ENCODE measurements around the gene DCBLD1. TPM values are rescaled to one million over a fixed set of nuclear protein-coding genes. Genes with fewer than 3 reads are reported as not detected.

Gene DCBLD1
- total and polyA plus RNA-seq, 7 donors, result 2.0 to 9.0 (median 4.0) TPM

DNA sequence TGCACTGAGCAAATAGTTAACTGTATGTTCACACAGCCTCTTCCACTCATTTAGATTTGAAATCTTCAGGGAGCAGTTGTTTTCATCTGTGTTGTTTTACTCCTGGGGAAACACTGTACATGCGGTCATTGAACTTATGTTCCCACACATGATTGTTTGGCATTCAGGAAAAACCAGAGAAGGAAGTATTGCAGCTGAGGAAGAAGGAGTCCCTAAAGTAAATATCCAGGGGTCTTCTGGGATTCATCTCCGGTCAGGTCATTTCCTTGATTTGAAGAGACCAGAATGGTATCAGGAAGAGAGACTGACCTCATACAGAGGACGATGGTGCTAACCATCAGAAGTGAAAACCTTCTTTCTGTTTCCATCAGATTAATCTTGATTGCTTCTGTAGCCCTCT is 52.5 kb downstream of the DCBLD1 start:
- Histone ChIP-seq H3K4me1 (no peaks in the 10 kb centered on the region), H3K36me3 (ENCODE audit: insufficient read depth in 1 of 2, low read depth in 1 of 2) (peaks cover 0 to 34% of the 10 kb centered on the region in 2 donors), H3K9me3 (no peaks in the 10 kb centered on the region), H3K27me3 (ENCODE audit: insufficient read depth in 3 of 3, low read length in 2 of 3) (no peaks in the 10 kb centered on the region), H3K27ac (no peak overlapping the region), H3K4me3 (no peak overlapping the region)
- 63 to 78% (median 67%) methylated on average over 3 of the region's 3 CpGs for WGBS, 3 donors
- intact Hi-C loops (cut with DNase I), result no loop called here
- TF ChIP-seq, protein P1, sequence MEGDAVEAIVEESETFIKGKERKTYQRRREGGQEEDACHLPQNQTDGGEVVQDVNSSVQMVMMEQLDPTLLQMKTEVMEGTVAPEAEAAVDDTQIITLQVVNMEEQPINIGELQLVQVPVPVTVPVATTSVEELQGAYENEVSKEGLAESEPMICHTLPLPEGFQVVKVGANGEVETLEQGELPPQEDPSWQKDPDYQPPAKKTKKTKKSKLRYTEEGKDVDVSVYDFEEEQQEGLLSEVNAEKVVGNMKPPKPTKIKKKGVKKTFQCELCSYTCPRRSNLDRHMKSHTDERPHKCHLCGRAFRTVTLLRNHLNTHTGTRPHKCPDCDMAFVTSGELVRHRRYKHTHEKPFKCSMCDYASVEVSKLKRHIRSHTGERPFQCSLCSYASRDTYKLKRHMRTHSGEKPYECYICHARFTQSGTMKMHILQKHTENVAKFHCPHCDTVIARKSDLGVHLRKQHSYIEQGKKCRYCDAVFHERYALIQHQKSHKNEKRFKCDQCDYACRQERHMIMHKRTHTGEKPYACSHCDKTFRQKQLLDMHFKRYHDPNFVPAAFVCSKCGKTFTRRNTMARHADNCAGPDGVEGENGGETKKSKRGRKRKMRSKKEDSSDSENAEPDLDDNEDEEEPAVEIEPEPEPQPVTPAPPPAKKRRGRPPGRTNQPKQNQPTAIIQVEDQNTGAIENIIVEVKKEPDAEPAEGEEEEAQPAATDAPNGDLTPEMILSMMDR (IDR thresholded peaks at IDR 0.05), result no peak
- no peak for ATAC-seq
- no peak for DNase-seq

DNA sequence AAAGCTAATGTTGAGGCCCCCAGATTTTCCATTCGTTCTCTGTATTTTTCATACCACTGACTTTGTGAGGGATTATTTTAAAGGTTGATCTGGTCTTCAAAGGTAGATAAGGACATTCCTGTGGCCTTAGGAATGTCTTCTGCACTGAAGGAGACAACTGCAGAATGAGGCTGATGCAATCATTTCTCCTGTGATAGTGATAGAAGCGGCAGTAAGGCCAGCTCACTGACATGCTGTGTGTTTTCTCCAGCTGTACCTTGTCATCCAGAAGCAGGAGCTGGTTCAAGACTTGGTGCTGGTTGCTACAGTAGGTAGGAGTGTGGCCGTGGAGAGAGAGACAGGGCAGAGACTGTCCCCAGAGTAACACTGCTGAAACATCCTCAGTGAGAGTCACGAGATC is 53.8 kb downstream of the DCBLD1 start:
- no peaks in the 10 kb centered on the region for H3K27me3 ChIP-seq (ENCODE audit: insufficient read depth in 3 of 3, low read length in 2 of 3)
- intact Hi-C loops (cut with DNase I), result no loop called here
- H3K36me3 ChIP-seq (ENCODE audit: insufficient read depth in 1 of 2, low read depth in 1 of 2), result peaks cover 0 to 47% of the 10 kb centered on the region in 2 donors
- ATAC-seq (no peak), DNase-seq (no peak)
- H3K27ac ChIP-seq, result no peak overlapping the region
- TF ChIP-seq, protein P1 (IDR thresholded peaks at IDR 0.05), result no peak
- H3K4me1 ChIP-seq, result no peaks in the 10 kb centered on the region
- H3K9me3 ChIP-seq, result no peaks in the 10 kb centered on the region
- WGBS, 3 donors, result 90 to 91% (median 90%) methylated on average over 4 of the region's 4 CpGs
- H3K4me3 ChIP-seq, result no peak overlapping the region

DNA sequence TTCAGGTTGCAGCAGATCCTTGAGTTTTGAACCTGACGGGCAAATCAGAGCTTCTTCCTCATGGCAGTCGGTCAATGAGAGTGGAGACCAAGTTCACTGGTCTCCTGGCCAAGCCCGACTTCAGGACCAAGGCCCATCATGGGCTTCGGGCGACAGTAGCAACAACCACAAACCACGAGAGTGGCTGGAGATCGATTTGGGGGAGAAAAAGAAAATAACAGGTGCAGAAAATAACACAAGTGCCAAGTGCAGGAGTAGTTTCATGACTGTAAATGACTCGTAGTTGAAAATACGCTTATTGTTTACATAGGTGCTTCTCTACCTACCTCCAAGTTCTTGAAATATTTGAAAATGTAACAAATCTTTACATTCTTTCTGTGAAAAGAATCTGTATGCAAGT is 56.1 kb downstream of the DCBLD1 start:
- intact Hi-C loops (cut with DNase I), result no loop called here
- 81 to 90% (median 83%) methylated on average over 9 of the region's 9 CpGs for WGBS, 3 donors

DNA sequence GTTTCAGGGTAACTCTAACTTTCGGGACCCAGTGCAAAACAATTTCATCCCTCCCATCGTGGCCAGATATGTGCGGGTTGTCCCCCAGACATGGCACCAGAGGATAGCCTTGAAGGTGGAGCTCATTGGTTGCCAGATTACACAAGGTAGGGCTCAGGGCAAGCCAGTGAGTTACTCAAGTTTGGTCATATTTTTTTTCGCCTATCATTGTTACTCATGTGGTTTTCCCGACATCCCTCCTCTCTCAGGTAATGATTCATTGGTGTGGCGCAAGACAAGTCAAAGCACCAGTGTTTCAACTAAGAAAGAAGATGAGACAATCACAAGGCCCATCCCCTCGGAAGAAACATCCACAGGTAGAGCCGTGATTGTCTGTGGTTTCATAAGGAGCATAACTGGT is 58.2 kb downstream of the DCBLD1 start:
- H3K27me3 ChIP-seq (ENCODE audit: insufficient read depth in 3 of 3, low read length in 2 of 3), result no peaks in the 10 kb centered on the region
- TF ChIP-seq, protein P1 (IDR thresholded peaks at IDR 0.05), result no peak
- H3K4me1 ChIP-seq, result no peaks in the 10 kb centered on the region
- no peak overlapping the region for H3K4me3 ChIP-seq
- ATAC-seq, result no peak
- H3K36me3 ChIP-seq (ENCODE audit: insufficient read depth in 1 of 2, low read depth in 1 of 2), result peaks cover 4 to 52% of the 10 kb centered on the region in 2 donors
- DNase-seq, result no peak
- H3K9me3 ChIP-seq, result no peaks in the 10 kb centered on the region
- WGBS, 3 donors, result 95 to 98% (median 97%) methylated on average over 8 of the region's 8 CpGs
- H3K27ac ChIP-seq, result no peak overlapping the region
- intact Hi-C loops (cut with DNase I), result no loop called here

More for the DNA sequence above, 56.1 kb downstream of the DCBLD1 start:
- H3K27me3 ChIP-seq (ENCODE audit: insufficient read depth in 3 of 3, low read length in 2 of 3), result no peaks in the 10 kb centered on the region
- H3K36me3 ChIP-seq (ENCODE audit: insufficient read depth in 1 of 2, low read depth in 1 of 2), result peaks cover 4 to 48% of the 10 kb centered on the region in 2 donors
- ATAC-seq (no peak), DNase-seq (no peak)
- no peak overlapping the region for H3K27ac ChIP-seq
- H3K4me1 ChIP-seq, result no peaks in the 10 kb centered on the region
- TF ChIP-seq, protein P1 (IDR thresholded peaks at IDR 0.05), result no peak
- H3K4me3 ChIP-seq, result no peak overlapping the region
- no peaks in the 10 kb centered on the region for H3K9me3 ChIP-seq

DNA sequence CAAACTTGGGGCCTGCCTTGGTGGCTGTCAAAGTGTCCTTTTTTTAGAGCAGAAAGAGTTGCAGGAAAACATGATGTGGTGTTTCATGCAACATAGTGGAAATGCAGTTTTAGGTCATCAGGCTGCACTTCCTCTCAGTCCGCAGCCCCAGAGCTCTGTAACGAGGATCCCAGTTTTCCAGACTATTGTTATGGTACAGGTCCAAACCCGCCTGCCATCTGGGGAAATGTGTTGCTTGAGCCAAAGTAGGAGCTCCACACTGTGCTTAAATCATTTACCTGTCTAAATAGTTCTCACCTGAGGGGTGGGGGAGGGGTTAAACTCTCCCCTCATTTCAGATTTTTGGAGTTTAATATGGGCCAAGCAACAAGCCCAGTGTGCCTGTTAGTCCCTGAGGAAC is 60.0 kb downstream of the DCBLD1 start:
- intact Hi-C loops (cut with DNase I), result no loop called here
- TF ChIP-seq, protein P1 (IDR thresholded peaks at IDR 0.05), result no peak
- H3K27ac ChIP-seq, result no peak overlapping the region
- no peak overlapping the region for H3K4me3 ChIP-seq
- ATAC-seq (no peak), DNase-seq (no peak)
- H3K9me3 ChIP-seq, result no peaks in the 10 kb centered on the region
- peaks cover 4 to 52% of the 10 kb centered on the region in 2 donors for H3K36me3 ChIP-seq (ENCODE audit: insufficient read depth in 1 of 2, low read depth in 1 of 2)
- WGBS, 3 donors, result 77 to 85% (median 79%) methylated on average over 3 of the region's 3 CpGs
- no peaks in the 10 kb centered on the region for H3K27me3 ChIP-seq (ENCODE audit: insufficient read depth in 3 of 3, low read length in 2 of 3)
- peaks cover 2% of the 10 kb centered on the region for H3K4me1 ChIP-seq

Data from psoas muscle (tissue), 8 donors.